Astrocyte of the cerebellum (primary cell): ENCODE results near the gene CFAP99.
A peak's percentile ranks its signal among the peaks of the same experiment; 100 is the strongest.

ENCODE experiments used
- DNase-seq: peaks from one replicate; pipeline ENCODE4 v3.0.0-alpha.2; 2011; ENCODE audit warnings: low read depth
- H3K4me3 ChIP-seq: 2 replicates; pipeline ENCODE4 v1.5.1; 2011; ENCODE audit warnings: mild to moderate bottlenecking, low read depth, low read length, moderate library complexity
- CTCF ChIP-seq: IDR thresholded peaks from 2 replicates; pipeline ENCODE4 v1.5.1; 2012; ENCODE audit warnings: low read length, low read depth, moderate library complexity, mild to moderate bottlenecking; ENCODE audit errors: missing control alignments
- in situ Hi-C: cut with HindIII; loops from 2 replicates; pipeline ENCODE4 v1.10.0; 2017; ENCODE audit warnings: low sequenced_read_pairs

Gene CFAP99

DNA sequence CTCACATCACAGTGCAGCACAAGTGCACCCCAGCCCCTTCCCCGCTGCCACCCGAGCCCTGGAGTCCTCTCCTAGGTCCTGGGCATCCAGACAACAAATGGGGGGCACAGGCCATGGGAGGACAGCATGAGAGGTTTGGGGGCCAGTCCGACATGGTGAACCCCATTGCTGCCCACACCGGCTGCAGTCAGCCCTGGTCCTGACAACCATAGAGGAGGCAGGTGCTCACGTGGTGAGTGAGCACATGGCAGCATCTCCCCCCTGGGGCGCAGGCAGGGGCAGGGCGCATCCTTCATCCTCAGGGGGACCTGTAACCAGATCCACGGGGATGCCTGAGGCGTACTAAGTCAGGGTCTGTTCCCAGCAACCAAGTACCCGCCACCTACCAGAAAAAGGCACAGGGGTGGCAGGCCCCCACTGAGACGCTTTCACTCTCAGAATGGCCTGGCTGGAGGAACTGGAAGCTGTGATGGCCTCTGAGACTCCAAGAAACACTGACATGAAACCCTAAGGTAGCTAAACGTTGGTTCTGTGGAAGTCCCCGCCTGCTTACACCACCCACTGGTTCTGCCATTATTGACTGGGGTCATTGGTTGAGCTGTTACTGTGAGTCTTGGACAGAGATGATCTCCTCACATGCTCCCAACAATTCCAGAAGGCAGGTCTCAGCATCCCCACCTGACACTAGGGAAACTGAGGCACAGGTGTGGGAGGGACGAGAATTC, 6.8 kb upstream of the CFAP99 start:
- TF ChIP-seq CTCF = no peak
- no peak for DNase-seq
- H3K4me3 ChIP-seq = no peak overlapping the region
- in situ Hi-C loops = no loop called here

DNA sequence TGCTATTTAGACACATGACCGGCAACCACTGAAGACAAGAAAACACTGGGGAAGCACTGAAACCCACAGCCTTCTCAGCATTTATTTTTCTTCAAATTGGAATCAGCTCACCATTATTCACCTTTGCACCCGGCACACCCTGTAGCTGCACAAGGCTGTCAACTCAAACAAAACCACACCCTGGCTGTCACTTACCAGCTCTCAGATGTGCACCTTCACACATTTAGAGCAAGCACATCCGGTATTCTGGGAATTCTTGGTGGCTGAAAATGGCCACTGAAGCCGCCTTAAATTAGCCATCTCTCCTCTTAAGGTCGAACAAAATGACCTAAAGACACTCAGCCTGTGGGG, 6.2 kb upstream of the CFAP99 start:
- TF ChIP-seq CTCF = no peak
- no peak for DNase-seq
- no peak overlapping the region for H3K4me3 ChIP-seq
- in situ Hi-C loops = no loop called here

DNA sequence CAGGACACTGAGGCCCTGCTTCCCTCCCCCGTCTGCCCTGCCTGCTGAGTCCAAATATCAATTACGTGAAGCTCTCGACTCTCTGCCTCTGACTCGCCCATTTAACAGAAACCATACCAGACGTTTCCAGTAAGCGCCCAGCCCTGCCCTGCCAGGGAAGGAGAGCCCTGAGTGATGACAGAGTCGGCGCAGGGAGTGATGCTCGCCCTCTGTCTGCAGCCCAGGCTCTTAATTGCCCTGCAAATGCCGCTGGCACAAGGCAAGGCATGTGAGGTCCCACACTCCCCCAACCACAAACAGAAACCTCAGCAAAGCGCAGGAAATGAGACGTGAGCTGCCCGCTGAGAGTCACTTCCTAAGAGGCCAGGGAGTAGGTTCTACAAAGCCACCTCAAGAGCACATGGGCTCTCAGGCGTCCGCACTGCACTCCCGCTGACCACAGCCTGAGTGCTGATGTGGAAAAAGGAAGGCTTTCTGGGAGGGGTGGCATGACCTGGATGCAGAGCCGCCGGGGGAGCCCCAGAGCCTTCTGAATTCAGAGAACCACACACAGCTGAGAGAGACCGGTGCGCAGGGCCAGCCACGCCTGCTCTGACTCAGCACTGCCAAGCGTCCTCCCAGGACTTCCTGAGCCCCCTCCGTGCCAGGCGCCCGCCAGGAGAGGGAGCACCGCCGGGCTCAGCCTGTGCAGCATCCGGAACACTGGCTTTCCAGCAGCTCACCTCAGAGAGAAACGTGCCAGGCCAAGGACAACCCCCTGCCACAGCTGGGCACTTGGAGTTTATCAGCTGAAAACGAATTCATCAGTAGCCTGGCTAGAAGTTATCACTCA, 5.7 kb upstream of the CFAP99 start:
- DNase-seq = peak; percentile 94
- TF ChIP-seq CTCF = peak; percentile 62
- H3K4me3 ChIP-seq = peak overlapping the region; percentile 6
- in situ Hi-C loops = no loop called here

GRCh38 chr4:2413821-2414610, 4.7 kb upstream of the CFAP99 start:
- in situ Hi-C loops = no loop called here
- no peak overlapping the region for H3K4me3 ChIP-seq
- TF ChIP-seq CTCF = no peak
- no peak for DNase-seq

GRCh38 chr4:2415213-2415612, 3.5 kb upstream of the CFAP99 start:
- no peak overlapping the region for H3K4me3 ChIP-seq
- TF ChIP-seq CTCF = no peak
- DNase-seq = no peak
- in situ Hi-C loops = no loop called here

DNA sequence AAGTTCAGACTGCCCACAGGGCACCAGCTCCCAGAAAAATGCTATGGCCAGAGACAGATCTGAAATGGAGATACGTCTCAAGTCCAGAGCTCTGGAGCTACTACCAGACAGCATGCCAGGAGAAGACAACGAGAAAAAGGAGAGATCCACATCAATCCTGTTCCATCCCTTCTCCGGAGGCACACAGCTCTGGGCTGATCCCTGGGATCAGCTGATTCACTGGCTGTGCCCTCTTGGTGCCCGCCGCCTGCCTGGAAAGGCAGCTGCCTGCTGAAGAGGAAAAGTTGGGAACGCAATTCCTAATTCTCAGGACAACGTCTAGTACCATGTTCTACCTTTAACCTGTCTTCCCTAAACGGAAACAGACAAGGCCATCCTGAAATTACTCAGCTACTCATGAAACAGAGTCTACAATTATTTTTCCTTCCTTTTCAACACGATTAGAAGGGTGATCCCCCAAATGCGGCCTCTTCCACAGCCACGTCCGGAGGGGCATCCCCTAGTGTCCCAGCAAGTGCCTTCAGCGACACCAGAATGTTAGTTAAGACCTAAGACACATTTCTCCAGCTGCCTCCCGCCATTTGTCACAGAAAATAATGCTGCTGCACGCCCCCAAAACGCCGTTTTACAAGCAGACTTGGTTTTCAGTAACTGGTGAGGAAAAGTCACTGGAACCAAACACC, 2.7 kb upstream of the CFAP99 start:
- no peak for TF ChIP-seq CTCF
- no peak for DNase-seq
- in situ Hi-C loops = no loop called here
- H3K4me3 ChIP-seq = peak overlapping the region; percentile 52
